NCI-H446 treated with DMSO at 0.1 percent for 48 hours (cell line): Measurements from ENCODE around the gene KISS1.
"Not testable (repeated sequence)": the region's sequence is repeated elsewhere in the genome, so short reads cannot be mapped to it uniquely, and the experiment has no call there.

ENCODE experiments used
- DNase-seq: peaks from one replicate; lab custom pipeline; 2025; lab: John Stamatoyannopoulos, UW

KISS1 gene, protein sequence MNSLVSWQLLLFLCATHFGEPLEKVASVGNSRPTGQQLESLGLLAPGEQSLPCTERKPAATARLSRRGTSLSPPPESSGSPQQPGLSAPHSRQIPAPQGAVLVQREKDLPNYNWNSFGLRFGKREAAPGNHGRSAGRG

DNA sequence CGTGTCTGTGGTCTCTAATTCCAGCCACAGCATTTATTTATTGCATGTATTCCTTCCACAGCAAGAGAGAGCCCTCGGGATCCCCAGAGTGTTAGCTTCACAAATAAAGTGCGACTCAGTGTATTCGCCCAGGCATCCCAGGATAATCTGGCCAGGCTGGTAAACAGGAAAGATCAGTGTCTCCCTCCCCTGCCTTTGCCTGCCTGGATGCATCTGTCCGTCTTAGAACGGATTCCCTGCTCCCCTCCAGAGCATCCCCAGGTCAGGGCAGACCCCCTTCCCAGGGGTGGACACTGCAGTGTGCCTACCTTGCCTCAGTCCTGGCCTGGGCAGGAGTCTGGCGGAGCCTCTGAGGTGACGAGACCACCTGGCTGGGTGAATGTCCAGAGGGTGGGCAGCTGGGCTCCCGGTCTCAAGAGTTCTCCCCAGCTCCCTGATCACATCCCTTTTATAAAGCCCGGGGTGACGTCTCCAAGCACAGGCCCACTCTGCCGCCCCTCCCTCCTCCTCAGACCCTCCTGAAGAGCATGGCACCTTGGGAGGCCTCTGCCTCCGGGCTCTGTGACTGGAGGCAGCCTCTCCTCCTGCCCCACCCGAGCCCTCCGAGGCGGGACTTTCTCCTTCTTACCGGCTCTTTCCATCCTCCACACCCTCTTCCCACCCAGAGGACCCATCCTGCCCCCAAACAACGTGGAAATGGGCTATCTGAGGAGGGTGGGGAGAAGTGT, at the start of gene KISS1:
Gene KISS1, minus strand, starts transcription at position 424 of the 728 bp plus-strand sequence. CDS start 3,615 bp downstream, outside the sequence.
- DNase-seq = no peak

DNA sequence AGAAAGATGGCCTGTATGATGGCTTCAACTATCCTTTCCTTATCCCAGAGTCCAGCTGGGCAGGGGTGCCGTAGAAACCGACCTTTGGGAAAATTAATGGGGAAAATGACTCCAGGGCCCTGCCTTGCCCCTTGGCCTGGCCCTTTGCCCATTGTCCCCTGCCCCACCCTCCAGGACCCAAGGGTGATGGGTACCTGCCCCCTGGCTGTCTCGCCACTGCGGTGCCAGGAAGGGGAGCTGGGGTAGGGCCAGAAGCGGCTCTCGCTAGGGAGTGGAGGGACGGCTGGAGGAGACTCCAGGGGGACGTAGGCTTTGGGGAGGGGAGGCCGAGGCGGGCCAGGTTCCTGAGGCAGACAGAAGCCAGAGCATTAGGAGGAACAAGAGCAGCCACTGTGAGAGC, 46.6 kb upstream of the KISS1 start:
- DNase-seq = no peak

DNA sequence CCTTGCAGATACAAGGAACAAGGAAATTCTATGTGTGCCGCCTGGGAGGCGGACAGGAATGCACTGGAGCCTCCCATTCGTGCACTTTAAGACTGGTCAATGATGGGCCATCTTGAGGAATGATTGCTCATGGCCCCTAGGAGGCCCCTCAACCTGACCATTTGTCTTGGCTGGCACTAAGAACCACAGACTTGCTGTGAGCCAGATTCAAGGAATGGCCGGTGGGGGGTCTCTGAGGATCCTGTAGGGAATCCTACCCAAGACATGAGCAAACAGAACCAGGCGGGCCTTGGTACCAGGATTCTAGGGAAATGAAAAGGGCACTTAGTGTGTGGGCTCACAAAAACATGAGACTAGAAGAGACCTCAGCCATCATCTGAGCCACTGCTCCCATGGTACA, 45.6 kb upstream of the KISS1 start:
- DNase-seq = no peak

DNA sequence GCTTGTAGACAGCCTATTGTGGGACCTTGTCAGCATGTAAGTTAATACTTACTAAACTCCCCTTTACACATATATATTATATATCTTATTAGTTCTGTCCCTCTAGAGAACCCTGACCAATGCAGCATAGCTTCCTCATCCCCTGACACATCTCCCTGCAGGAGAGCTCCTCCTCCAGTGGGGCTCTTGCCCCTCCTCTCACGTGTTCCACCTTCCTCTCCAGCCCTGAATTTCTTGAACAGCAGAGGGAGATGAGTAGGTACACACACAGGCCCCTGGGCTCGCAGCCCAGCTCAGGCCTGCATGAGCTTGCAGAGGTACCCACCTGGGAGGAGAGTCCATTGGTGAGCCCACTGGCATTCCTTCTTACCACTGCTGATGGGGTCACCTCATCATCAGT, 44.8 kb upstream of the KISS1 start:
- DNase-seq = no peak

DNA sequence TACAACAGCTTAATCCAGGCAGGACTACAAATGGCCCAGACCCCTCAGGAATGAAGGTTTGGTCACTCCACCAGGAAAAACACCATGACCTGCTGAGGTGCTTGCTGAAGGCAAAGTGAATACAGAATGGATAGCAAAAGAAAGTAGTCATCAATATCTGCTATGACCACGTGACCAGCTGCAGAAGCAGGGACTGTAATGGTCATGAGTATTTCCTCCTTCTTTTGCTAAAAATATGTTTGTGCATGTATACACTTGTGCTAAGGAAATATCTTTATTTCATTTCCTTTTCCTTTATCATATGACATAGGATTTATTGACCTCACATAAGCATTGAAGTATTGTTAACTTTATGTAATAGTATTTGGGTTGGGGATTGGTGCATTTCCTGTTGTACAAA, 43.9 kb upstream of the KISS1 start:
- no peak for DNase-seq

DNA sequence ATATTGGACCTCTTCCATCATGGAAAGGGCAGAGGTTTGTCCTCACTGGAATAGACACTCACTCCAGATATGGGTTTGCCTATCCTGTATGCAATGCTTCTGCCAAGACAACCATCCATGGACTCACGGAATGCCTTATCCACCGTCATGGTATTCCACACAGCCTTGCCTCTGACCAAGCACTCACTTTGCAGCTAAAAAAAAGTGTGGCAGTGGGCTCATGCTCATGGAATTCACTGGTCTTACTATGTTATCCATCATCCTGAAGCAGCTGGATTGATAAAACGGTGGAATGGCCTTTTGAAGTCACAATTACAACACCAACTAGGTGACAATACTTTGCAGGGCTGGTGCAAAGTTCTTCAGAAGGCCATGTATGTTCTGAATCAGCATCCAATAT, 43.1 kb upstream of the KISS1 start:
- not testable (repeated sequence) for DNase-seq

DNA sequence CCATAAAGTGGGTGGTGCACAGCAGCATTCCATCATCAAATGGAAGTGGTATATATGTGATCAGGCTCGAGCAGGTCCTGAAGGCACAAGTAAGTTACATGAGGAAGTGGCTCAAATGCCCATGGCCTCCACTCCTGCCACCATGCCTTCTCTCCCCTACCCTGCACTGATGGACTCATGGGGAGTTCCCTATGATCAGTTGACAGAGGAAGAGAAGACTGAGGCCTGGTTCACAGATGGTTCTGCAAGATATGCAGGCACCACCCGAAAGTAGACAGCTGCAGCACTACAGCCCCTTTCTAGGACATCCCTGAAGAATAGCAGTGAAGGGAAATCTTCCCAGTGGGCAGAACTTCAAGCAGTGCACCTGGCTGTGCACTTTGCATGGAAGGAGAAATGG, 42.2 kb upstream of the KISS1 start:
- DNase-seq = not testable (repeated sequence)

DNA sequence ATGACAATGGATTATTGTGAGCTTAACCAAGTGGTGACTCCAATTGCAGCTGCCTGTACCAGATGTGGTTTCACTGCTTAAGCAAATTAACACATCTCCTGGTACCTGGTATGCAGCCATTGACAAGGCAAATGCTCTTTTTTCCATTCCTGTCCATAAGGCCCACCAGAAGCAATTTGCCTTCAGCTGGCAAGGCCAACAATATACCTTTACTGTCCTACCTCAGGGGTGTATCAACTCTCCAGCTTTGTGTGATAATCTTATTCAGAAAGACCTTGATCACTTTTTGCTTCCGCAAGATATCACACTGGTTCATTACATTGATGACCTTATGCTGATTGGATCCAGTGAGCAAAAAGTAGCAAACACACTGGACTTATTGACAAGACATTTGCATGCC, 41.2 kb upstream of the KISS1 start:
- not testable (repeated sequence) for DNase-seq

DNA sequence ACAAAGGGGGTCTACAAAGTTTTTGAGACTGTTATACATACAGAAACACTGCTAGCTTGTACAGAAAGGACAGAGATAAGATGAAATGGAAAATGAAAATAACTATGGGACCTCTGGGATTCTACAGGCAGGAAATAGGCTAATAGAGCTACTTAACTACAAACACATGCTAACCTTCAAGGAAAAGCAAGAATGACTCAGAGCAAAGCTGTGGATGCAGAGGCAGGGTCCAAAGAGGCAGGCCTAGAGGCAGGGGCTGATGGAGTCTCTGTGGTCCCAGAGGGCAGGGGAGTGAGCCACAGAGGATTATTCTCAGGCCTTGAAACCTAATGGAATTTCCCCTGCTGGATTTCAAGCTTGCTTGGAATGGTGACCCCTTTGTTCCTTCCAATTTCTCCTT, 36.2 kb upstream of the KISS1 start:
- no peak for DNase-seq

DNA sequence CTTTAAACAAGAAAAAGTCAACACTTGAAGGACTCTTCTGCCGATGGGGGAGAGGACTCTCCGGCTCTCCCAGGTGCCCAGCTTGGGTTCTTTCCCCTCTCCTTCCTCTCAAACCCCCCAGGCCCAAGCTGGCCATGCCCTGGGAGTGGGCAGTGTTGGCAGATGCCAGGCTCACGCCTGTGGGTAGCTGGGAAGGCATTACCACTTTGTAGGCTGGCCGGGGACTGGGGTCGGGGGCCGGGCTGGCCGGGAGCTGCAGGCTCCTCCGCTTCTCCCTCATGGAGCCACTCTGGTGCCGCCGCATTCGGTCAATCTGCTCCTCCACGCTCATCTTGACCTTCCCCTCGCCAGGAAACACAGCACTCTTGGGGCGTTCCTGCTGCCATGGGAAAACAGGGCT, 33.9 kb upstream of the KISS1 start:
- no peak for DNase-seq

DNA sequence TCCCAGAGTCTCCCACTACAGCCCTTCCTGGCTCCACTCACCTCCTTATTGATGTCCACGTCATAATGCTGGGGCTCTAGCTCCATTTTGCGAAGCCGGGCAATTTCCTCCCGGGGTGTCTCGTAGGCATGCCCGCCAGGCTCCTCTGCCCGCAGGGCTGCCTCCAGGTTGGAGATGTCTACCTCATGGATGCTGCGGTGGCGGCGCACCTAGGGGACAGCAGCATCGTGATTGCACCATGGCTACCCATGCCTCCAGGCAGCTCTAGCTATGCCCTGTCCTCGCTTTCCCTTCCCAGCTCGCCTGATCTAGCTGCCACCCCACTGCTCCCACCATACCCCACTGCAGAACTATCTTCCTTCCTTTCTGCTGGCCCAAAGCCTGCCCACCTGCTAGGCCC, 32.6 kb upstream of the KISS1 start:
- no peak for DNase-seq

DNA sequence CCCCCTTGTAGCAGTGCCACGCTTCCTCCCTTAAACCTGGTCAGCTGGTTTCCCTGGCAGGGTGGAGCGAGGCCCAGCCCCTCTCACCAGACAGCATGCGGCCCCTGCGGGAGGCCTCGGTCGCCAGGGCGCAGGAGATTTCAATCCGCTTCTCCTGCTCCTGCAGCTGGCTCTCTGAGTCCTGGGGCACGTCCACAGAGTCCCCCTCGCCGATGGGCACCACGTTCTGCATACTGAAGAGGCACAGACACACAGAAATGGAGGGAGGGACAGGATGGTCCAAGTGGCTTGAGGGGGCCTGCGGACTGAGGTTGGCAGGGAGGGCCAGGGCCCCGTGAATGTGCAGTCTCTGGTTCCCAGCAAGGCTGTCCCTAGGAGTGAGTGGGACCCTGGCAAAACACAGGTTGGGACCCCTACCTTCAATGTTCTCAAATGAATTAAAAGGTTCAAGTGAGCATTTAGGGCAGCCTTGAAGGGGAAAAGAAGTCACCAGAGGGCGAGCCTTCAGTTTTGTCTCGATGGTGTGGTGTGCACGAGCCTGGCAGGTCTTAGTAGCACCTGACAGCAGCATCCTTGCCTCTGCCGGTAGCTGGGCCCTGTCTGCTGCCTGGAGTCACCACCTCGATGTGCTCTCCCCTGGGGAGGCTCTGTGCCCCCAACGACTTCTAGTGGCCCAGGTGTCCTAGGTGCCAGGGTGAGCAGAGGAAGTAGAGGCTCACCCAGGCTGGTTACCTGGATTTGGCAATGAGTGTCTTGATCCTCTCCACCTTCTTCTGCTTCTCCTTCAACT, 31.9 kb upstream of the KISS1 start:
- DNase-seq = no peak

DNA sequence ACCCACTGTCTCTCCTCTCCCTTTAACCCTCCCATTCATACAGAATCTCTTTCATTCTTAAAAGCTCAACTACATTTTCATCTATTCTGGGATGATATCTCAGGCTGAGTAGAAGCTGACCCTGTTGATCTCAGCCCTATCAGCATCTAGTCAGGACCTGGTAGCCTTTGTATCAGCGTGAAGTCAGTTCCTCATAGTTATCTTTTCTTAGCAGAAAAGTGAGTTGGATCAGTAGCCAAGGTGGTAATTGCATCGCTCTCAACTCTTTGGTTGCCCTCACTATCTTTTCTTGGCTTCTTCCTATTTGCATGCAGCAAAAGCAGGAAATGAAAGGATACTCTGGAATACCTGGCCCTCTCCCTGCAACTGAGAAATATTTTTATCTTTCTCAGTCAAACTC, 31.1 kb upstream of the KISS1 start:
- DNase-seq = no peak

DNA sequence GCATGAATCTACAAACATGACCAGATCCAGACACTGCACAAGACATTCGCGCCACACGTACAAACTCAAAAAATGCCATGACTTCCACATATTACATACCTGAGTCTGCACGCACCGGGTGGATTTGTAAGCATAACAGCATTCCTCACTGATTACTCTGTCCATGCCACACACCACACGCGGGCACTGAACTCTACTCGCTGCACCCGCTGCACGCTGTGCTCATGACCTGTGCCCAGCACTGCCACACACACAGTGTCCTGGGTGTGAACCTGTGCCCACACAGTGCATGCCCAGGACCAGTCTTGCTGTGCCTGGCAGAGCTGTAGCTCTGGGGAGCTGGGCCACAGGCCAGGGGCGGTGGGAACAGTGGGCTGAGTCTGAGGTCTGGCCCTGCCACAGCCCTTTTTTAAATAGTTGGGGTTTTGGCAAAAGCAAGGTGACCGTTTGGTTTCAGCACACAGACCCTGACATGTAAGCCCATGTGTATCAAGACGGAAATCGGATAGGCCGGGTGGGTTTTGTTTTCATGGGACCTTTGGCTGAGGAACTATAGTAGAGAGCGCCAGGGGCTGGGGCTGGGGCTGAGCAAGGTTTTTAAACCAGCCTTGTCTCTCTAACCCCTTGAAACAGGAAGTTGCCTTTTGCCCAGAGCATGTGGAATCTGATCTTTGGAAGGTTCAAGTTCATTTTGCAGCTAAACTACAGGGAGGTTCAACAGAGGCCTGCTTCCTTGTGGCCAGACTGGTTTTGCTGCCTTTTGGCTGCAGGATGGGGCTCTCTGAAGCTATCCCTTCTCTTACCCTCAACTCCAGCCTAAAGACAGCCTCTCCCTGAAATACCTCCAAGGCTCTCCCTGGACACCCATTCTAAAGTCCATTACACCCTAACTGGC, 29.8 kb upstream of the KISS1 start:
- DNase-seq = no peak

DNA sequence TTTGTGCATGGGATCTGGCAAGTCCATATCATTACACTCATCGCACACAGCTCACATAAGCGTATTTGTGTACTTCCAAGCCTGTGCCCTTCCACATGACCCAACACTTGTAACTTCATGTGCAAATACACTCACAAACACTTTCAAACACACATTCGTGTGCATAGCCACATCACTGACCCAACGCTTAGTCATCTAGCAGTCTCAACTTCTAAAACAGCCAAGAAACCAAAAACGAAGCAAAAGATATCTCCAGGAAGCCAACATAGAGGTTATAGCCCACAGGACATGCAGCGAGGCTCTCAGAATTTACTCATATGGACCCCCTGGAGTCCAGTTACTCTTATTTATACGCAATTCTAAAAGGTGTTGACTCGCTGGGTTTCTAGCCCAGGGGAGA, 28.4 kb upstream of the KISS1 start:
- DNase-seq = no peak

DNA sequence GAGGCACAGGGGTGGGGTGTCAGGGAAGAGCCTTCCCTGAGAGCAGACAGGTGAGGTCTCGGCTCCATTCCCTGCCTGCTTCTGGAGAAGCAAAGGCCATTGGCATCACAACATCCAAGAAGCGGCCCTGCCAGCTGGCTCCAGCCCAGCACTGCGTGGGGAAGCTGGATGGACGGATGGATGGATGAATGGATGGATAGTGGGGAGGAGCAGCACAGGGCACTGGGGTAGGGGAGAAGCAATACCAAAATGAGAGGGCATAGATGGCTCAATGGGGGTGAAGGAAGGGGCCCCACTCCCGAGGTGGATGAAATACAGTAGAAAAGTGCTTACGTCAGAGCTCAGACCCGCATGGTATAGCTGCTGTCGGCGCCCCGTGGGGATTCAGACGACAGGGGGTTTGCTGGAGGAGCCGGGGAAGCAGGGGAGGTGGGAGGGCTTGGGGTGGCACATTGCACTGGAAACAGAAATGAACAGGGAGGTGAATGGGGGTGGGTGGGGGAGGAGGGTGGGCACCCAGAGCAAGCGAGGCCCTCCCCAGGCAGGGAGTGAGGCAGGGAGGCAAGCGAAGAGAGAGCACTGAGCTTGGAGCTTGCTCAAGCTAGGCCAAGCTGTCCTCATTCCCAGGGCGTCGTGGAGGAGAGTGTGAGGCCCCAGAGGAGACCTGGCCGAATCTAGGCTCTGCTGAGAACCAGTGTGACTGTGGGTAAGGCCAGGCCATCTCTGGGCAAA, 27.0 kb upstream of the KISS1 start:
- no peak for DNase-seq

DNA sequence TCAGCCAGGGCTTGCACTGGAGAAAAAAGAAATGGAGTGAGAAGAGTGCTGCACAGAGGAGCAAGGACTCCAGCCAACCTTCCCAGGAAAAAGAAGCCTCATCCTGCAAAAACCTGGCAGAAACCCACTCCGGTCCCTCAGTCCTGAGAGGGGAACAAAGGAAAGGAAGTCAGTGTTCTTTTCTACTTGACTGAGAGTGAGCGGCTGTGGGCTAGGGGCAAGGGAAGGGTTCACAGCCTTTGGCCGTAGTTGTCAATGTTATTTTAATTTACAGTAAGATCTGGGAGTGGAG, 26.4 kb upstream of the KISS1 start:
- DNase-seq = no peak

DNA sequence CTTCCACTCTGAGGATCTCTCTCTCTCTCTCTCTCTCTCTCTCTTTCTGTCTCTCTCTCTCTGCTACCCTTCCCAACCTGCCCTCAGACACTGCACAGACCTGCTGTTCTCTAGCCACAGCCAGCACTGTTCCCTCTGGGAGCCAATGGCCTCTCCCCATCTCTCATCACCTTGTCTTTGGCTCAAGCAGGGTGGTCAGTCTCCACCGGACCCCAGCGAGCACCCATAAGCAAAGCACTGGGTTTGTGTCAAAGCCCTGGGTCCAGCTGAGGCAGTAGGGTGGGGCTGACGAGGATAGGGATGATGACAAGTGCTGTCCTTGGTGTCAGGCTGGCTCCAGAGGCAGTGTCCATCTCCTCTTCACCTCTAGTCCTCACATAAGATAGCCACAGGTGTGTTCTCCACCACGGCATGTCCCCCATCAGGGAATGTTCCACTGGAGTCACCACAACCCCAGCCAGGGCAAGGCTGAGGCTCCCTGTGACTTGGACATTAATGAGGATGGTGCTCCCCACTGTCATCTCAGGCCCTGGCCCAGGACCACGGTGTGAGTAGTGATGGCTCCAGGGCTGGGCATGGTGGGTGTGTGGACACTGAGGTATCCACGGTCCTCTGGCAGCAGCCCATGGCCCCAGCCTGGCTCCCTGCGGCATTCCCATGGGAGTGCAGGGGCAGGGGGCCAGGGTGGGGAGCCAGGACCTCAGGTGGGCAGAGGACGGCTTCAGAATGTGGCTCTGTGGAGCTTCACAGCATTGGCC, 25.9 kb upstream of the KISS1 start:
- no peak for DNase-seq

DNA sequence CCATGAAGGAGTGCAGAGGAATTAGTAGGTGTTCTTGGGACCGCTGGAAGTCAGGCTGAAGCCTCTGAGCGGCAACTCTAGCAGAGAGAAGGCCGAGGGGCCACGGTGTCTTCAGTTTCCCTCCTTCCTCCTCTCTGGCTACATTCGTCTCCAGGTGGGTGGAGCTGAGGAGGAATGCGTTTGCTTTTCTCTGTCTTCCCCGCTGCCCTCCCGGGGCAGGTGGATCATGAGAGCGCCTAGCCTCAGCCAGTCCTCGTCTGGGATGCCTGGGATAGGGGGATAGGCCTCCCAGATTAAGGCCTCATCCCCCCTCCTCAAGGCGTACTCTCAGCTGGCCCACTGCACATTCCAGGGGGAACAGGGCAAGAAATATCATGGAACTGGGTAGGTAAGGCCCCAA, 25.0 kb upstream of the KISS1 start:
- DNase-seq = no peak

DNA sequence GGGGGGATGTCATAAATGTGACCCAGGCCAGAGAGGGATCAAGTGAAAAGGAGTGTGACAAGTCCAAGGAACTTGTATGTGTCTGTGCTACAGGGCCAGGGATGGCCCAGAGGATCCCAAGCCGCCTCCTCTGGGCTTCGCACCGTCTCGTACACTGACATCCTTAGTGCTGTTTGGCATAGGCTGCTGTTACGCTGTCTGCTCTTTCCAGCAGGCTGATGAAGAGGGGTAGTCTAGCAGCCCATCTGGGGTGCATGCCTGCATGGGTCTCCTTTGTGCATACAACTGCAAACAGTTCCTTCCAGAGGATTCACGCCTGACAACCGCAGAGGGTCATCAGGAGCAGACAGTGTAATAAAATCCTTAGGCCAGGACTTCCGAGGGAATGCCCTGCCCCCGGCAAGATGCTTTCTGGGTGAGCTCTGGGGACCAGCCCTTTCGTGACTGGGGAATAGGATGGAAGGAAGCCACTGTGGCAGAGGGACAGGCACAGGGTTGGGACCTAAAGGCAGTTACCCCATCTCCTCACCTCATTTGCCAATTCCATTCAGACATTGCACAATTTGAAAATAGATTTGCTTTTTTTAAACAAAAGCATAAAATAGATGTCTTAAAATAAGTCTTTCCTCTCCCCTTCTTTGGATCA, 23.8 kb upstream of the KISS1 start:
- no peak for DNase-seq

DNA sequence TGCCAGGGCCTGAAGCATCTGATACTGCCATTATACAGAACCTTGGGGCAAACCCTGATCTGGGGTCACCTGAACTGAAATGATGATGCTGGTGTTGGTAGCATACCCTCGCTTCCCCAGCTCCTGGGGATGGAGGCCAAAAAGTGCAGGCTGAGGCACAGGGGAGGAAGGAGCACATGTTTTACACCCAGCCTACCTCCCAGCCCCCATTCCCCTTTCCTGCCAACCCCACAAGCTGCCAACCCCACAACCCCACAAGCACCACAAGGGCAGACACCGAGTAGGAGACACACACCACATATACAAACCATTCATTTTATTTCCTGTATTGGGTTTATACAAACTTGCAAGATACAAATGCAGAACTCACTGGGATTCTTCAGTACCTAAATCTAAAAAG, 22.3 kb upstream of the KISS1 start:
- DNase-seq = no peak
